Colonic mucosa (tissue), 4 donors: ENCODE measurements around the gene PRM3. TPM values are rescaled to one million over a fixed set of nuclear protein-coding genes. Genes with fewer than 3 reads are reported as not detected.
"Not testable (repeated sequence)": the region's sequence is repeated elsewhere in the genome, so short reads cannot be mapped to it uniquely, and the experiment has no call there.

ENCODE experiments used
- DNase-seq: peaks from one replicate; pipeline ENCODE4 v3.0.0-alpha.2; 2020
- H3K27ac ChIP-seq: fragments of 200-600 bp; one replicate; pipeline ENCODE4 v1.8.0; 2021
- H3K27me3 ChIP-seq: fragments of 200-600 bp; one replicate; pipeline ENCODE4 v1.8.0; 2021
- H3K36me3 ChIP-seq: fragments of 200-600 bp; one replicate; pipeline ENCODE4 v1.8.0; 2021
- H3K4me1 ChIP-seq: fragments of 200-600 bp; one replicate; pipeline ENCODE4 v1.8.0; 2021; ENCODE audit warnings: mild to moderate bottlenecking
- H3K4me3 ChIP-seq: fragments of 200-600 bp; one replicate; pipeline ENCODE4 v1.8.0; 2021
- H3K9ac ChIP-seq, 2 donors: one replicate each; pipeline ENCODE4 v1.7.0; 2013; ENCODE audit warnings: control low read depth in 2 of 2, low read depth in 2 of 2, low read length in 2 of 2
- H3K9me3 ChIP-seq: fragments of 200-600 bp; one replicate; pipeline ENCODE4 v1.8.0; 2021
- intact Hi-C: fragments of 100-400 bp; cut with DNase I; formaldehyde crosslinking; loops from one replicate; pipeline ENCODE4 v1.14.1; 2022
- total RNA-seq, 2 donors: library from RNA; stranded (reverse); fragmentation: NEBNext Ultra II Directional in 1 of 2; extraction: Animal tissue kit (Norgen Biotek cat#: 25700) in 1 of 2; gene quantifications; one replicate each; pipeline ENCODE4 v1.2.1, GENCODE V29; 2021
- TF ChIP-seq, protein P1 (sequence below): fragments of 200-600 bp; IDR thresholded peaks from one replicate; pipeline ENCODE4 v1.8.0; 2022; ENCODE audit warnings: antibody characterized with exemption, mild to moderate bottlenecking
- donor health status: healthy.
- donor health status: DM: no; HTN: no; CAD: no.
- donor health status: DM: no; HTN: no; CAD: no.

PRM3 gene
- total RNA-seq, 2 donors from 2014 or later: not detected

DNA sequence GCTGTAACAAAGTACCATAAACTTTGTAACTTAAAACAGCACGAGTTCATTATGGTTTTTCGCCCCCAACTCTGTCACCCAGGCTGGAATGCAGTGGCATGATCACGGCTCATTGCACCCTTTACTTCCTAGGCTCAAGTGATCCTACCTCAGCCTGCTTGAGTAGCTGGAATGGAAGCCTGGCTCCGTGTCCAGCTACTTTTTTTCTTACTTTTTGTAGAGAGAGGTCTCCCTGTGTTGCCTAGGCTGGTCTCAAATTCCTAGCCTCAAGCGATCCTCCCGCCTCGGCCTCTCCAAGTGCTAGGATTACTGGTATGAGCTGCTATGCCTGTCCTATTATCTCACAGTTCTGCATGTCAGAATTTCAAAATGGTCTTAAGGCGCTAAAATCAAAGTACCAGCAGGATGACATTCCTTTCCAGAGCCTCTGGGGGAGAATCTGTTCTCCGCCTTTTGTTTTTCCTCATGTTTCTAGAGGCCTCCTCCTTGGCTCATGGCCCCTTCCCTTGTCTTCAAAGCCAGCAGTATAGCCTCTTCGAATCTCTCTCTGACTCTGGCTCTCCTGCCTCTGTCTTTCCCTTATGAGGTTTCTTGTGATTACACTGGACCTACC is 17.8 kb upstream of the PRM3 start:
- Histone ChIP-seq H3K27me3 (no peaks in the 10 kb centered on the region), H3K9me3 (no peaks in the 10 kb centered on the region), H3K4me1 (no peaks in the 10 kb centered on the region), H3K27ac (no peak overlapping the region), H3K9ac (no peak overlapping the region), H3K4me3 (no peak overlapping the region), H3K36me3 (no peaks in the 10 kb centered on the region)
- TF ChIP-seq, protein P1, sequence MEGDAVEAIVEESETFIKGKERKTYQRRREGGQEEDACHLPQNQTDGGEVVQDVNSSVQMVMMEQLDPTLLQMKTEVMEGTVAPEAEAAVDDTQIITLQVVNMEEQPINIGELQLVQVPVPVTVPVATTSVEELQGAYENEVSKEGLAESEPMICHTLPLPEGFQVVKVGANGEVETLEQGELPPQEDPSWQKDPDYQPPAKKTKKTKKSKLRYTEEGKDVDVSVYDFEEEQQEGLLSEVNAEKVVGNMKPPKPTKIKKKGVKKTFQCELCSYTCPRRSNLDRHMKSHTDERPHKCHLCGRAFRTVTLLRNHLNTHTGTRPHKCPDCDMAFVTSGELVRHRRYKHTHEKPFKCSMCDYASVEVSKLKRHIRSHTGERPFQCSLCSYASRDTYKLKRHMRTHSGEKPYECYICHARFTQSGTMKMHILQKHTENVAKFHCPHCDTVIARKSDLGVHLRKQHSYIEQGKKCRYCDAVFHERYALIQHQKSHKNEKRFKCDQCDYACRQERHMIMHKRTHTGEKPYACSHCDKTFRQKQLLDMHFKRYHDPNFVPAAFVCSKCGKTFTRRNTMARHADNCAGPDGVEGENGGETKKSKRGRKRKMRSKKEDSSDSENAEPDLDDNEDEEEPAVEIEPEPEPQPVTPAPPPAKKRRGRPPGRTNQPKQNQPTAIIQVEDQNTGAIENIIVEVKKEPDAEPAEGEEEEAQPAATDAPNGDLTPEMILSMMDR: no peak
- DNase-seq: no peak
- intact Hi-C loops: no loop called here

DNA sequence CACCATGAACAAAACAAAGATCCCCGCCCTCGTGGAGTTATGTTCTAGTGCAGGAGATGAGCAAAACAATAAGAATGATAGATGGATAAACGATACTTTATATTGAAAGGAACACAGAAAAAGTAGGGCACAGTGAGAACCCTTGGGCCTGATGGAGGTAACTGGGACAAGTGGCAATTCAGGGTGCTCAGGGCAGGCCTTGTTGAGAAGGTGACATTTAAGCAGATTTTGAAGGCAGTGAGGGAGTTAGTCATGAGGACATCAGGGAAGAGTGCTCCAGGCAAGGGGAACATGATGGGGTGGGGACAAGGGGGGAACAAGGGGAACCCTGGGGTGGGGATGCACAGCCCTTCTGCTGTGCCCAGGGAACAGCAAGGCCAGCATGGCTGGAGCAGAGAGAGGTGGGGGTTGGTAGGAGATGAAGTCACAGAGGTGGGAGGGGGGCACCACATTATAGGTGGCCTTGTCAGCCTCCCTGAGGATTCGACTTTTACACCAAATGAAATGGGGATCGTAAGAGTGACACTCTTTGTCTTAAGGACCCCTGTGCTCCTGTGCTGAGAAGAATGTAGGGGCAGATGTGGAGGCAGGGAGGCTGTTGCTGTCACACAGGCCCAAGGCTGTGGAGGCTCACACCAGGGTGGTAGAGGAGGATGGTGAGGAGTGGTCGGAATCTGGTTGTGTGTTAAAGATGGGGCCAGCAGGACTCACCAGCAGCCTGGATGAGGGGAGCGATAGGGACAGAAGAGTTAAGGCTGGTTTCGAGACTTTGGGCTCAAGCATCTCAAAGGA is 16.9 kb upstream of the PRM3 start:
- intact Hi-C loops: no loop called here
- Histone ChIP-seq H3K9ac (no peak overlapping the region), H3K4me1 (no peaks in the 10 kb centered on the region), H3K4me3 (no peak overlapping the region), H3K27me3 (no peaks in the 10 kb centered on the region), H3K27ac (no peak overlapping the region), H3K9me3 (no peaks in the 10 kb centered on the region), H3K36me3 (no peaks in the 10 kb centered on the region)
- no peak for DNase-seq
- TF ChIP-seq, protein P1: no peak

DNA sequence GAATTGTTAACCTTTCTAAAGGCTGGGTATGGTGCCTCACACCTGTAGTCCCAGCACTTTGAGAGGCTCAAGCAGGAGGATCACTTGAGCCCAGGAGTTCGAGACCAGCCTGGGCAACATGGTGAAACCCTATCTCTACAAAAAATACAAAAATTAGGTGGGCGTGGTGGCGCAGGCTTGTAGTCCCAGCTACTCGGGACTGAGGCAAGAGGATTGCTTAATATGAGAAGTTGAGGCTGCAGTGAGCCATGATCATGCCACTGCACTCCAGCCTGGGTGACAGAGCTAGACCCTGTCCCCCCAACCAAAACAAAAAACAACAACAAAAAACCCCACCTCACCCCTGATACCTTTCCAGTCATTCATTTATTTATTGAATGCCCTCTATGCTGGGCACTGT is 16.3 kb upstream of the PRM3 start:
- not testable (repeated sequence) for H3K4me1 ChIP-seq

DNA sequence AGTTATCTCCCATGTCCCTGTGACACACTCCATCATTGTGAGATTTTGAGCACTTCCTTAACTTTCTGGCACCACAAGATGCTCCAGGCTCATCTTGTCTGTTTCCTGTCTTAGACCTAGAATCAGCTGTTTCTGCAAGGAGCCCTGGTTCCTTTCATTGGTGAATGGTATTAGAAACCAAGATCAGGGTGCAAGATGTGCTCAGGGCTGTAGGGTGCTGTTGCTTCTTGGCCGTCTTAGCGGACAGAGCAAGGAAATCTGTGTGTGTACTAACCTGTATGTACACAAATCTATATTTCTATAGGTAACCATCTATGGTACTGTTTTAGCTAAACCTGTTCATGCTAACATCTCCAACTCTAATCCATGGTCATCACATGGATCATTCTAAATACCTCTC is 15.8 kb upstream of the PRM3 start:
- intact Hi-C loops: no loop called here
- no peak overlapping the region for H3K9ac ChIP-seq
- TF ChIP-seq, protein P1: no peak

More for the DNA sequence above, 16.3 kb upstream of the PRM3 start:
- H3K36me3 ChIP-seq, H3K27me3 ChIP-seq, H3K4me3 ChIP-seq, DNase-seq, H3K9me3 ChIP-seq, H3K9ac ChIP-seq, H3K27ac ChIP-seq, intact Hi-C loops: not testable (repeated sequence)

DNA sequence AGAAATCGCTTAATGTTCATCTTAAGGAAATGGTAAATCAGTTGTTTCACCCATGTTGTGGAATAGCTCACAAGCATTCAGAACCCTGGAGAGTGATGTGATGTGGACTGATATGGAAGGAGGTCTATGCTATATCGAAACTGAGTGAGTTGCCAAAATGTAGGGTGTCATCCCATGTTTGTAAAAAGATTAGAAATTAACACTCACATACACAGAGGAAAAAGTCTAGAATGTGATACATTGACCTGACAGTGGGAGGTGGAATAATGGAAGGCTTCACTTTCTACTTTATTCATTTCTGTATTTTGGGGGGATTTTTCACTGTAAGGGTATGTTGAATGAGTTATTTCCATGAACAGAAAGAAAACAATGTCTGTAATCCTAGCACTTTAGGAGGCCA is 12.4 kb upstream of the PRM3 start:
- no peak overlapping the region for H3K27ac ChIP-seq
- no peak overlapping the region for H3K4me3 ChIP-seq
- intact Hi-C loops: no loop called here
- H3K9me3 ChIP-seq: no peaks in the 10 kb centered on the region
- no peaks in the 10 kb centered on the region for H3K36me3 ChIP-seq
- no peaks in the 10 kb centered on the region for H3K27me3 ChIP-seq
- no peak for DNase-seq
- no peaks in the 10 kb centered on the region for H3K4me1 ChIP-seq
- TF ChIP-seq, protein P1: no peak
- no peak overlapping the region for H3K9ac ChIP-seq

More for the DNA sequence above, 15.8 kb upstream of the PRM3 start:
- Histone ChIP-seq H3K4me1 (no peaks in the 10 kb centered on the region), H3K4me3 (no peak overlapping the region), H3K36me3 (no peaks in the 10 kb centered on the region), H3K27ac (no peak overlapping the region), H3K9me3 (no peaks in the 10 kb centered on the region), H3K27me3 (no peaks in the 10 kb centered on the region)
- DNase-seq: no peak

DNA sequence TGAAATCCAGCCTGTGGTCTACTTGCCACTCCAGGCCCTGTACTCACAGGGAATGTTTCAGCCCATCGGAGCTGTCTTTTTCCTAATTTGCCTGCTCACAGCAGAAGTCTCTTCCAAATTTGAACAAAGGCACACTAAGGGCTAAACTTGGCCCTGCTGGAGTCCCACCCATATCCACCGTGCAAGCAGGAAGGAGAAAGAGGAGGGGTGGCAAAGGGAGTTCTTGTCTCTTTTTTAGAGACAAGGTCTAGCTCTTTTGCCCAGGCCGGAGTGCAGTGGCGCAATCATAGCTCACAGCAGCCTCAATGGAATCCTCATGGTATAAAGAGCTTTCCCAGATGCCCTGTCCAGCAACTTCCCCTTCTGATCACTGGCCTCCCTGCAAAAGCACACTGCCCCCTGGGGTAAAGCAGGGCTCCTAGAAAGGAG is 10.4 kb upstream of the PRM3 start:
- no peaks in the 10 kb centered on the region for H3K36me3 ChIP-seq
- intact Hi-C loops: no loop called here
- TF ChIP-seq, protein P1: no peak
- H3K9ac ChIP-seq: no peak overlapping the region
- H3K27me3 ChIP-seq: no peaks in the 10 kb centered on the region
- H3K4me1 ChIP-seq: no peaks in the 10 kb centered on the region
- DNase-seq: no peak
- H3K9me3 ChIP-seq: no peaks in the 10 kb centered on the region
- H3K4me3 ChIP-seq: no peak overlapping the region
- no peak overlapping the region for H3K27ac ChIP-seq
